Right cardiac atrium (tissue), 5 donors: ENCODE measurements around the gene CHCHD6. TPM values are rescaled to one million over a fixed set of nuclear protein-coding genes. Genes with fewer than 3 reads are reported as not detected.

Source experiments
- ATAC-seq, 2 donors: fragments of 200-7000 bp; cut with Tn5 transposase; one replicate each; pipeline versions ENCODE4 v1.8.0 to v1.9.1; 2020; ENCODE audit warnings: moderate library complexity in 2 of 2, mild to moderate bottlenecking in 1 of 2
- DNase-seq, 3 donors: peaks; one replicate each; pipeline ENCODE4 v3.0.0-alpha.2; 2020
- H3K27ac ChIP-seq: one replicate; pipeline ENCODE4 v1.5.1; 2013; ENCODE audit warnings: mild to moderate bottlenecking, low read length, control low read depth, moderate library complexity
- H3K27me3 ChIP-seq: one replicate; pipeline ENCODE4 v1.6.1; 2013; ENCODE audit not compliant: control insufficient read depth, insufficient read depth
- H3K4me1 ChIP-seq: one replicate; pipeline ENCODE4 v1.6.1; 2013; ENCODE audit warnings: low read length; ENCODE audit not compliant: control insufficient read depth, insufficient read depth
- H3K4me3 ChIP-seq: one replicate; pipeline ENCODE4 v1.5.1; 2013; ENCODE audit warnings: low read length, control low read depth
- H3K9me3 ChIP-seq: one replicate; pipeline ENCODE4 v1.6.1; 2013; ENCODE audit warnings: low read length; ENCODE audit not compliant: control insufficient read depth
- WGBS: extraction: QIAGEN DNeasy Blood & Tissue Kit; methylation state at CpG from one replicate; pipeline ENCODE4 v1.1.7; 2013; 5-methylcytosine and 5-hydroxymethylcytosine counted together
- intact Hi-C, 4 donors: fragments of 100-400 bp; cut with DNase I; formaldehyde crosslinking; loops; one replicate each; pipeline versions ENCODE4 v1.11.0 to v1.14.0; 2022 to 2023
- polyA plus RNA-seq: library from polyadenylated mRNA; stranded (reverse); fragments of 200-250 nt; gene quantifications from one replicate; pipeline ENCODE4 v1.2.3, GENCODE V29; 2013
- total RNA-seq, 4 donors: library from RNA; stranded (reverse); fragmentation: NEBNext Ultra II Directional; extraction: Animal tissue kit (Norgen Biotek cat#: 25700); gene quantifications; one replicate each; pipeline ENCODE4 v1.2.1, GENCODE V29; 2021
- donor health status: healthy with polysubstance abuse.
- donor health status: DM: no; HTN: yes; CAD: no.
- donor health status: DM: no; HTN: no; CAD: no.
- donor health status: DM: no; HTN: yes; CAD: no; lungs with severe emphysema.
- donor health status: DM: yes; HTN: yes; CAD: no.

CHCHD6 gene
- total and polyA plus RNA-seq, 5 donors: 7.1 to 10.5 (median 9.3) TPM

GRCh38 chr3:126852511-126852910 is 148.5 kb downstream of the CHCHD6 start:
- WGBS: 91% methylated on average over 10 of the region's 10 CpGs
- Histone ChIP-seq H3K27ac (no peak overlapping the region), H3K9me3 (no peaks in the 10 kb centered on the region), H3K4me3 (no peak overlapping the region), H3K4me1 (peaks cover 5% of the 10 kb centered on the region), H3K27me3 (no peaks in the 10 kb centered on the region)
- no peak for DNase-seq
- intact Hi-C loops: no loop called here
- no peak for ATAC-seq

DNA sequence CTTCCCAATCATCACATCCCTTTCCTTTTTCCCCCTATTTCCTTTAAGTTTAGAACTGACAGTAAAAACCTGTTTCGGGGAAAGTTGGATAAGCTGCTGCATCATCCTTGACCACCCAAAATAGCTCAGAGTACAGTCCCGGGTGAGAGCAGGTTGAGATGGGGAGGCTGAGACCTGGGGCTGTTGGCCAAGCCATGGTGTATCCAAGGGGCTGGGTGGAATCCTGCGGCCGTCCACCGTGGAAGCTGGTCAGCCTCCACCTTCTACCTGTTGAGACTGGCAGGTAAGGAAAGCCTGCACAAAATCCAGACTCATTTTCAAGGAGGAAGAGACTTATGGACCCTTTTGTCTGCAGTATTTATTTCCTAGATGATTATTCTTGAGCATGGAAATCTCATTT is 150.6 kb downstream of the CHCHD6 start:
- Histone ChIP-seq H3K9me3 (no peaks in the 10 kb centered on the region), H3K27ac (no peak overlapping the region), H3K4me1 (peaks cover 5% of the 10 kb centered on the region), H3K4me3 (no peak overlapping the region), H3K27me3 (no peaks in the 10 kb centered on the region)
- DNase-seq (no peak), ATAC-seq (no peak)
- intact Hi-C loops: no loop called here
- WGBS: 85% methylated on average over 5 of the region's 5 CpGs

DNA sequence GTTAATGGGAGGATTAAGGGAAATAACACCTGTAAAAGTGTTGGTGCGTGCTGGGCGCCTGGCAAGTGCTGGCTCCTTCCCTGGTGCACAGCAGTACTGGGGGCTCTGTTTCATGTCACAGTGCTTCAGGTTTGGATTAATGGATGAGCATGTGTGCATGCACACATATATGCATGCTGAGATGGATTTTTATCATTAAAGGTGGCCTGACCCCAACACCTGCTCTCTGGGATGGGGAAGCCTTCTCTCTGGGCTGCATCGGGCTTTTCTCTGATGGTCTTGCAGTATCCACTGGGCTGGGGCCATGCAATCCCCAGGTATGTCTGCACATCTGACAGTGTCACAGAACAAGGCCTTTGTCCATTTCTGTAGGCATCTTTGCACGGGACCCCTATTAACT is 151.3 kb downstream of the CHCHD6 start:
- WGBS: 93% methylated on average over 4 of the region's 4 CpGs
- intact Hi-C loops: no loop called here
- ATAC-seq: no peak

GRCh38 chr3:126857928-126858327 is 153.9 kb downstream of the CHCHD6 start:
- Histone ChIP-seq H3K4me3 (no peak overlapping the region), H3K9me3 (no peaks in the 10 kb centered on the region), H3K27me3 (no peaks in the 10 kb centered on the region), H3K4me1 (no peaks in the 10 kb centered on the region), H3K27ac (no peak overlapping the region)
- intact Hi-C loops: no loop called here
- 76% methylated on average over 6 of the region's 6 CpGs for WGBS
- ATAC-seq: peak in 1 of 2 donors; percentile 29
- no peak for DNase-seq

More for the DNA sequence above, 151.3 kb downstream of the CHCHD6 start:
- H3K4me3 ChIP-seq: no peak overlapping the region
- H3K9me3 ChIP-seq: no peaks in the 10 kb centered on the region
- peaks cover 4% of the 10 kb centered on the region for H3K4me1 ChIP-seq
- no peak overlapping the region for H3K27ac ChIP-seq
- H3K27me3 ChIP-seq: no peaks in the 10 kb centered on the region
- DNase-seq: no peak

- Histone ChIP-seq H3K27ac (no peak overlapping the region), H3K27me3 (no peaks in the 10 kb centered on the region), H3K4me3 (no peak overlapping the region), H3K4me1 (no peaks in the 10 kb centered on the region), H3K9me3 (no peaks in the 10 kb centered on the region)
- intact Hi-C loops: no loop called here
- 89% methylated on average over 11 of the region's 11 CpGs for WGBS
- DNase-seq (no peak), ATAC-seq (no peak)
These were observed 154.4 kb downstream of the CHCHD6 start for GRCh38 chr3:126858401-126858800.

GRCh38 chr3:126858887-126859286 is 154.8 kb downstream of the CHCHD6 start:
- no peak for DNase-seq
- H3K4me1 ChIP-seq: no peaks in the 10 kb centered on the region
- ATAC-seq: no peak
- intact Hi-C loops: no loop called here
- H3K27ac ChIP-seq: no peak overlapping the region
- 86% methylated on average over 10 of the region's 10 CpGs for WGBS
- no peaks in the 10 kb centered on the region for H3K27me3 ChIP-seq
- no peaks in the 10 kb centered on the region for H3K9me3 ChIP-seq
- H3K4me3 ChIP-seq: no peak overlapping the region

DNA sequence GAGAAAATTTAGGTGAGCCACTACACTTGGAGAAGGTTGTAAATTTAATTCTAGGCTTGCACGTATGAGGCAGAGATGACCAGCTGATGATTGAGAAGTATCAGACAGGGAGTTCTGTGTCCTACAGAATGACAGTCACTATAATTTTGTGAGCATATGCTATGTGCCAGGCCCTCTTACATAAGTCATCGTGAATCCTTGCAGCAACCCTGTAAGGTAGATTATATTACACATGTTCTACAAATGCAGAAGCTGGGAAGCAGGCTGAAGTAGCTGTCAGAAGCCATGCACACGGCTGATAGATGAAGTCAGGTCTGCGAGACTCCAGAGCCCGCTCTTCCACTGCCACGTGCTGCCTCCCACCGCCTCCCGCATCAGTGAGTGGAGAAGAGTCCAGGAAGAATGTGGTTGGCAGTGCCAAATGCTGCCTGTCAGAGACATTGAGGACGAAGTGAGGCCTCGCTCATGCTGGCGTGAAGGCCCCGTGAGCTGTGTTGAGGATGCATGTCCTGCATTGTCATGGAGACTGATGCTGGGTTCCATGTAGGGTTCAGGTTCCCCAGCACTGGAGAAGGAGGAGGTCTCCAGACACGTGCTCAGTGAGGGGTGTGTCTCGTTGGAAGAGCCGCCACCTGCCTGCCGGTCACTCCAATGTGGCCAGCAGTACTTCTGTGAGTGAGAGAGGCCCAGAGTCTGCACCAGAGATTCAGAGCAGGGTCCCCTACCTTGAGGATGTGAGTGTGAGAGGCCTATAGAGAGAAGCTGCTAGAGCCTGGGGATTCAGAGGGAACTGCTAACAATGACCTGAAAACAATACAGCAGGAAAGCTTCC is 155.6 kb downstream of the CHCHD6 start:
- intact Hi-C loops: no loop called here
- peak in 1 of 2 donors; percentile 14 for ATAC-seq
- Histone ChIP-seq H3K27ac (no peak overlapping the region), H3K4me3 (no peak overlapping the region), H3K9me3 (no peaks in the 10 kb centered on the region), H3K4me1 (no peaks in the 10 kb centered on the region), H3K27me3 (no peaks in the 10 kb centered on the region)
- WGBS: 92% methylated on average over 16 of the region's 16 CpGs
- DNase-seq: no peak

DNA sequence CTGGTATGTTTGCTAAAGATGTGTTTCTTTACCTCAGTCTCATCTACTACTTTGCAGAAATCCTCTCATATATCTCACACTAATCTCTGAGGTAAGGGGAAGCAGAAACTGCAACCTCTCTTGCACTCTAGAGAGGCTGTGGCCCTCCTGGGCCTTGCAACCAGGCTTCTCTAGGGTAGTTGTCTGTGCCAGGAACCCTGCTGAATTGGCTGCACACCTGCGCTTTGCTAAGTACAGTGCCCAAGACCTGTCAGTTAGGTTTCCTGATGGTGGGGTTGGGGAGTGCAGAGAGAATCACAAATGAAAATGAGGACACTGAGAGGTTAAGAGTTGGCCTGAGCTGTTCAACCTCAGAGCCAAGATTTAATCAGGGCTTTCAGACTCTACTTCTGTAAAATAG is 161.7 kb downstream of the CHCHD6 start:
- no peak for ATAC-seq
- Histone ChIP-seq H3K9me3 (no peaks in the 10 kb centered on the region), H3K4me1 (no peaks in the 10 kb centered on the region), H3K27me3 (no peaks in the 10 kb centered on the region), H3K27ac (no peak overlapping the region), H3K4me3 (no peak overlapping the region)
- DNase-seq: no peak
- intact Hi-C loops: no loop called here
- WGBS: 47% methylated on average over 1 of the region's 1 CpG

GRCh38 chr3:126866175-126866759 is 162.2 kb downstream of the CHCHD6 start:
- H3K4me3 ChIP-seq: no peak overlapping the region
- no peak for ATAC-seq
- DNase-seq: no peak
- intact Hi-C loops: no loop called here
- no peaks in the 10 kb centered on the region for H3K27me3 ChIP-seq
- H3K4me1 ChIP-seq: no peaks in the 10 kb centered on the region
- 81% methylated on average over 3 of the region's 3 CpGs for WGBS
- no peak overlapping the region for H3K27ac ChIP-seq
- H3K9me3 ChIP-seq: no peaks in the 10 kb centered on the region

GRCh38 chr3:126867190-126867862 is 163.3 kb downstream of the CHCHD6 start:
- 84% methylated on average over 4 of the region's 4 CpGs for WGBS
- Histone ChIP-seq H3K4me1 (no peaks in the 10 kb centered on the region), H3K27me3 (no peaks in the 10 kb centered on the region), H3K27ac (no peak overlapping the region), H3K9me3 (no peaks in the 10 kb centered on the region), H3K4me3 (no peak overlapping the region)
- ATAC-seq (no peak), DNase-seq (no peak)
- intact Hi-C loops: no loop called here

GRCh38 chr3:126867863-126868200 is 163.8 kb downstream of the CHCHD6 start:
- no peak overlapping the region for H3K27ac ChIP-seq
- DNase-seq (no peak), ATAC-seq (no peak)
- H3K9me3 ChIP-seq: no peaks in the 10 kb centered on the region
- H3K4me3 ChIP-seq: no peak overlapping the region
- no peaks in the 10 kb centered on the region for H3K4me1 ChIP-seq
- no peaks in the 10 kb centered on the region for H3K27me3 ChIP-seq
- WGBS: 100% methylated on average over 1 of the region's 1 CpG
- intact Hi-C loops: no loop called here
